HG03521 (cell line): ENCODE measurements around the gene DCAF17.
"Not testable (repeated sequence)": the region's sequence is repeated elsewhere in the genome, so short reads cannot be mapped to it uniquely, and the experiment has no call there.

Experiments
- ATAC-seq: cut with Tn5 transposase; IDR thresholded peaks from one replicate; pipeline ENCODE4 v1.9.1; 2021; ENCODE audit warnings: mild to moderate bottlenecking, moderate library complexity; ENCODE audit not compliant: unreplicated experiment

The DCAF17 gene

GRCh38 chr2:171451074-171451473 lies 17.0 kb downstream of the DCAF17 start:
- no peak for ATAC-seq

- no peak for ATAC-seq
Observed at GRCh38 chr2:171452773-171453172, 18.7 kb downstream of the DCAF17 start.

GRCh38 chr2:171459498-171459897 lies 25.5 kb downstream of the DCAF17 start:
- no peak for ATAC-seq

GRCh38 chr2:171460537-171460936 lies 26.5 kb downstream of the DCAF17 start:
- ATAC-seq: no peak

GRCh38 chr2:171469176-171469575 lies 35.1 kb downstream of the DCAF17 start:
- no peak for ATAC-seq

- ATAC-seq: no peak
Observed at GRCh38 chr2:171470129-171470528, 36.1 kb downstream of the DCAF17 start.

- ATAC-seq: no peak
Observed at GRCh38 chr2:171475979-171476378, 42.0 kb downstream of the DCAF17 start.

- ATAC-seq: no peak
Observed at GRCh38 chr2:171478345-171478744, 44.3 kb downstream of the DCAF17 start.

GRCh38 chr2:171479154-171479814 lies 45.3 kb downstream of the DCAF17 start:
- ATAC-seq: no peak

GRCh38 chr2:171480908-171481307 lies 46.9 kb downstream of the DCAF17 start:
- ATAC-seq: no peak

- no peak for ATAC-seq
Observed at GRCh38 chr2:171482308-171482707, 48.3 kb downstream of the DCAF17 start.

GRCh38 chr2:171482877-171483276 lies 48.9 kb downstream of the DCAF17 start:
- no peak for ATAC-seq

- ATAC-seq: no peak
Observed at GRCh38 chr2:171483793-171484192, 49.8 kb downstream of the DCAF17 start.

GRCh38 chr2:171485116-171485515 lies 51.1 kb downstream of the DCAF17 start:
- no peak for ATAC-seq

GRCh38 chr2:171487201-171487600 lies 53.2 kb downstream of the DCAF17 start:
- no peak for ATAC-seq

- no peak for ATAC-seq
Observed at GRCh38 chr2:171487803-171488259, 53.8 kb downstream of the DCAF17 start.

- no peak for ATAC-seq
Observed at GRCh38 chr2:171490577-171490976, 56.6 kb downstream of the DCAF17 start.

GRCh38 chr2:171491292-171491691 lies 57.3 kb downstream of the DCAF17 start:
- ATAC-seq: no peak

GRCh38 chr2:171492664-171493063 lies 58.6 kb downstream of the DCAF17 start:
- ATAC-seq: no peak

GRCh38 chr2:171497664-171498063 lies 63.6 kb downstream of the DCAF17 start:
- ATAC-seq: not testable (repeated sequence)

GRCh38 chr2:171505374-171505773 lies 71.3 kb downstream of the DCAF17 start:
- no peak for ATAC-seq

GRCh38 chr2:171509945-171510731 lies 76.1 kb downstream of the DCAF17 start:
- no peak for ATAC-seq
